Neural cell (in vitro differentiated cells): ENCODE results near the gene MSL2. TPM values are rescaled to one million over a fixed set of nuclear protein-coding genes. Genes with fewer than 3 reads are reported as not detected.

Experiments
- H2AFZ ChIP-seq: fragments of 200-600, 300-800 bp; sonication (generic), shearing (Covaris generic); 2 replicates; pipeline ENCODE4 v1.6.0; 2014; ENCODE audit warnings: low read depth, mild to moderate bottlenecking, antibody characterized with exemption, low read length, moderate library complexity
- H3F3A ChIP-seq: fragments of 200-600 bp; shearing (Covaris generic); 2 replicates; pipeline ENCODE4 v1.6.1; 2016; ENCODE audit warnings: mild to moderate bottlenecking, moderate library complexity, mixed read lengths, antibody characterized with exemption, low read length; ENCODE audit not compliant: insufficient read depth, poor library complexity, severe bottlenecking
- H3K27ac ChIP-seq: fragments of 200-600, 300-800 bp; sonication (generic), shearing (Covaris generic); 2 replicates; pipeline ENCODE4 v1.5.1; 2014; ENCODE audit warnings: mild to moderate bottlenecking, low read length, moderate library complexity
- H3K27me3 ChIP-seq: fragments of 300-800, 200-600 bp; sonication (generic), shearing (Covaris generic); 2 replicates; pipeline ENCODE4 v1.6.0; 2014; ENCODE audit warnings: mild to moderate bottlenecking, low read depth, low read length, moderate library complexity; ENCODE audit not compliant: insufficient read depth
- H3K36me3 ChIP-seq: fragments of 300-800, 200-600 bp; sonication (generic), shearing (Covaris generic); 2 replicates; pipeline ENCODE4 v1.5.1; 2014; ENCODE audit warnings: mild to moderate bottlenecking, antibody characterized with exemption, low read length, moderate library complexity; ENCODE audit not compliant: insufficient read depth
- H3K4me2 ChIP-seq: fragments of 300-800, 200-600 bp; sonication (generic), shearing (Covaris generic); 2 replicates; pipeline ENCODE4 v1.6.0; 2014; ENCODE audit warnings: mild to moderate bottlenecking, low read length
- H3K4me3 ChIP-seq: fragments of 300-800, 200-600 bp; sonication (generic), shearing (Covaris generic); 2 replicates; pipeline ENCODE4 v1.5.1; 2014; ENCODE audit warnings: mild to moderate bottlenecking, low read length, moderate library complexity
- H3K79me2 ChIP-seq: fragments of 200-600 bp; shearing (Covaris generic); replicated peaks from 2 replicates; pipeline ENCODE4 v1.6.0; 2014; ENCODE audit warnings: mild to moderate bottlenecking, low read length, moderate library complexity; ENCODE audit not compliant: insufficient read depth
- H3K9ac ChIP-seq: fragments of 300-800, 200-600 bp; sonication (generic), shearing (Covaris generic); 2 replicates; pipeline ENCODE4 v1.6.1; 2016; ENCODE audit warnings: mild to moderate bottlenecking, low read length, mixed read lengths
- H3K9me2 ChIP-seq: fragments of 200-600 bp; shearing (Covaris generic); 2 replicates; pipeline ENCODE4 v1.6.1; 2016; ENCODE audit warnings: mild to moderate bottlenecking, low read length, mixed read lengths; ENCODE audit not compliant: insufficient read depth
- H3K9me3 ChIP-seq: fragments of 200-600, 300-800 bp; sonication (generic), shearing (Covaris generic); 2 replicates; pipeline ENCODE4 v1.6.1; 2016; ENCODE audit warnings: mild to moderate bottlenecking, mixed run types, low read length, moderate library complexity, mixed read lengths
- H4K20me1 ChIP-seq: fragments of 200-600 bp; shearing (Covaris generic); 2 replicates; pipeline ENCODE4 v1.6.1; 2016; ENCODE audit warnings: mild to moderate bottlenecking, mixed run types; ENCODE audit not compliant: insufficient read depth
- EP300 ChIP-seq: fragments of 450-650 bp; conservative IDR thresholded peaks from 2 replicates; pipeline ENCODE4 v1.6.1; 2014; ENCODE audit warnings: antibody characterized with exemption, mild to moderate bottlenecking, moderate library complexity; ENCODE audit not compliant: poor library complexity, severe bottlenecking
- EZH2 ChIP-seq: fragments of 200-600, 300-800 bp; shearing (Covaris generic), sonication (generic); IDR thresholded peaks from 2 replicates; pipeline ENCODE4 v1.6.1; 2014; ENCODE audit warnings: antibody characterized with exemption, low read length, borderline replicate concordance, mild to moderate bottlenecking; ENCODE audit not compliant: insufficient read depth, poor library complexity, severe bottlenecking
- MXI1 ChIP-seq: fragments of 450-650 bp; conservative IDR thresholded peaks from 2 replicates; pipeline ENCODE4 v1.6.1; 2014; ENCODE audit warnings: antibody characterized with exemption, mild to moderate bottlenecking; ENCODE audit not compliant: poor library complexity, severe bottlenecking
- POLR2AphosphoS5 ChIP-seq: IDR thresholded peaks from 2 replicates; pipeline ENCODE4 v1.6.1; 2012
- RAD21 ChIP-seq: fragments of 450-650 bp; conservative IDR thresholded peaks from 2 replicates; pipeline ENCODE4 v1.6.1; 2014; ENCODE audit warnings: antibody characterized with exemption, mild to moderate bottlenecking, moderate library complexity
- REST ChIP-seq: IDR thresholded peaks from 2 replicates; pipeline ENCODE4 v1.6.1; 2012; ENCODE audit warnings: borderline replicate concordance
- SMC3 ChIP-seq: fragments of 450-650 bp; conservative IDR thresholded peaks from 2 replicates; pipeline ENCODE4 v1.6.1; 2014; ENCODE audit warnings: antibody characterized with exemption, mild to moderate bottlenecking, moderate library complexity; ENCODE audit not compliant: poor library complexity
- TAF1 ChIP-seq: IDR thresholded peaks from 2 replicates; pipeline ENCODE4 v1.6.1; 2012; ENCODE audit warnings: low read depth
- polyA plus RNA-seq: library from polyadenylated mRNA; depleted of rRNA; stranded (reverse); fragments of >200 nt; gene quantifications from 2 replicates; pipeline ENCODE4 v1.2.3, GENCODE V29; 2014
- TF ChIP-seq, protein P1 (sequence below): fragments of 450-650 bp; IDR thresholded peaks from 2 replicates; pipeline ENCODE4 v1.5.1; 2014; ENCODE audit warnings: antibody characterized with exemption, mild to moderate bottlenecking, moderate library complexity; ENCODE audit not compliant: poor library complexity, severe bottlenecking

Gene MSL2
- polyA plus RNA-seq, 1 donor from 2014 or later = 12.8 TPM

GRCh38 chr3:136239094-136239493, 43.0 kb upstream of the MSL2 start:
- Histone ChIP-seq H3K9me2 (no peaks in the 10 kb centered on the region), H2AFZ (no peak overlapping the region), H3K9me3 (no peaks in the 10 kb centered on the region), H3F3A (no peaks in the 10 kb centered on the region), H3K4me2 (no peak overlapping the region), H3K79me2 (no peaks in the 10 kb centered on the region), H3K27ac (no peak overlapping the region), H3K27me3 (no peaks in the 10 kb centered on the region), H3K9ac (no peak overlapping the region), H3K4me3 (no peak overlapping the region), H4K20me1 (no peaks in the 10 kb centered on the region), H3K36me3 (no peaks in the 10 kb centered on the region)
- TF ChIP-seq, protein P1, sequence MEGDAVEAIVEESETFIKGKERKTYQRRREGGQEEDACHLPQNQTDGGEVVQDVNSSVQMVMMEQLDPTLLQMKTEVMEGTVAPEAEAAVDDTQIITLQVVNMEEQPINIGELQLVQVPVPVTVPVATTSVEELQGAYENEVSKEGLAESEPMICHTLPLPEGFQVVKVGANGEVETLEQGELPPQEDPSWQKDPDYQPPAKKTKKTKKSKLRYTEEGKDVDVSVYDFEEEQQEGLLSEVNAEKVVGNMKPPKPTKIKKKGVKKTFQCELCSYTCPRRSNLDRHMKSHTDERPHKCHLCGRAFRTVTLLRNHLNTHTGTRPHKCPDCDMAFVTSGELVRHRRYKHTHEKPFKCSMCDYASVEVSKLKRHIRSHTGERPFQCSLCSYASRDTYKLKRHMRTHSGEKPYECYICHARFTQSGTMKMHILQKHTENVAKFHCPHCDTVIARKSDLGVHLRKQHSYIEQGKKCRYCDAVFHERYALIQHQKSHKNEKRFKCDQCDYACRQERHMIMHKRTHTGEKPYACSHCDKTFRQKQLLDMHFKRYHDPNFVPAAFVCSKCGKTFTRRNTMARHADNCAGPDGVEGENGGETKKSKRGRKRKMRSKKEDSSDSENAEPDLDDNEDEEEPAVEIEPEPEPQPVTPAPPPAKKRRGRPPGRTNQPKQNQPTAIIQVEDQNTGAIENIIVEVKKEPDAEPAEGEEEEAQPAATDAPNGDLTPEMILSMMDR = no peak
- TF ChIP-seq REST (no peak), MXI1 (no peak), TAF1 (no peak), SMC3 (no peak), POLR2AphosphoS5 (no peak), EP300 (no peak), EZH2 (no peak), RAD21 (no peak)

DNA sequence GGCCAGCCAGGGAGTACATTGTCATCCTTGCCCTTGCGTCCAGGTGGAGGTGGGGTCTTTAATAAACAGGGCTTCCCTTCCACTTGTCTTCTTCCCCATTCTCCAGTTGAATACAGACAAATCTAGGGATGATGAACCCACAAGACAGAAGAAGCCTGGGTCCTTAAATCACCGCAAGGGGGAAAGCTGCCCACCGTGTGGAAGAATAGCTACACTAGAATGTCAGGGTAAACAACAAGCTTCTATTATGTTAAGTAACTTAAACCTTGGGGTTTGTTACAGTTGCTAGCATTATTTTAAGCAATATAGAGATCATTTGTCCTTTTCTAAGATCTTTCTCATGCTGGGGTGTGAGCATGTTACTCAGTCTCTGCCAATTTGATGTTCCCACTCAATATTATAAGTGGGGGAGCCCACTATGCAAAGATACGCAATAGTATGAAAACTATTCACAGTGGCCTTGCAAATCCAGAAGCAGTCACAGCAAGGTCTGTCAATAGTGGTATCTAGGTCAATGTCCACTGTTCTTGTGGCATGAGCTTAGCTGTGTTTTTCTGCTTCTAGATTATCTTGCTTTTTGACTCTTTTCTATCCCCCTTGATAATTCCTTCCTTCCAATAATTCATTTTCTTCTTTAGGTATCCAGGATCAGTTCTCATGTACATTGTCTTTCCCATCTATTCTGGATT, 42.0 kb upstream of the MSL2 start:
- no peak overlapping the region for H3K27ac ChIP-seq
- no peak overlapping the region for H3K4me2 ChIP-seq
- H3K9me3 ChIP-seq = no peaks in the 10 kb centered on the region
- no peaks in the 10 kb centered on the region for H3F3A ChIP-seq
- TF ChIP-seq, protein P1 = no peak
- TF ChIP-seq POLR2AphosphoS5 (no peak), TAF1 (no peak), SMC3 (no peak), REST (no peak), MXI1 (no peak)
- no peaks in the 10 kb centered on the region for H3K79me2 ChIP-seq
- no peak overlapping the region for H2AFZ ChIP-seq
- no peak overlapping the region for H3K4me3 ChIP-seq
- no peak overlapping the region for H3K9ac ChIP-seq
- no peaks in the 10 kb centered on the region for H3K27me3 ChIP-seq
- H4K20me1 ChIP-seq = no peaks in the 10 kb centered on the region
- H3K9me2 ChIP-seq = no peaks in the 10 kb centered on the region
- H3K36me3 ChIP-seq = no peaks in the 10 kb centered on the region
